T47D (cell line): Measurements from ENCODE around the gene PXN.
"Not testable (repeated sequence)": the region's sequence is repeated elsewhere in the genome, so short reads cannot be mapped to it uniquely, and the experiment has no call there.

Experiments
- DNase-seq, 2 experiments: peaks; one replicate each; pipeline versions ENCODE4 v3.0.0 to v3.0.0-alpha.2; 2011 to 2012; ENCODE audit warnings: low read depth in 1 of 2, low spot score in 1 of 2
- JUND ChIP-seq: IDR thresholded peaks from 2 replicates; pipeline ENCODE4 v1.6.1; 2012; ENCODE audit warnings: low read depth
- in situ Hi-C: cut with HindIII; loops from 2 replicates; pipeline ENCODE4 v1.10.0; 2016; ENCODE audit warnings: low sequenced_read_pairs, low pct_unique_long_range_greater_than_20kb

Gene PXN

GRCh38 chr12:120259418-120260202 is 5.9 kb downstream of the PXN start:
- no peak for TF ChIP-seq JUND
- no peak for DNase-seq
- in situ Hi-C loops, result no loop called here

- DNase-seq, result no peak
- no peak for TF ChIP-seq JUND
- in situ Hi-C loops, result no loop called here
Measured at GRCh38 chr12:120258323-120258896, 7.1 kb downstream of the PXN start.

- peak; percentile 71 to 77 for DNase-seq
- in situ Hi-C loops, result no loop called here
- no peak for TF ChIP-seq JUND
Measured at GRCh38 chr12:120257041-120257821, 8.3 kb downstream of the PXN start.

- in situ Hi-C loops, result no loop called here
- TF ChIP-seq JUND, result no peak
- no peak for DNase-seq
Measured at GRCh38 chr12:120254809-120255208, 10.7 kb downstream of the PXN start.

- in situ Hi-C loops, DNase-seq: not testable (repeated sequence)
Measured at GRCh38 chr12:120253313-120253712, 12.2 kb downstream of the PXN start.

GRCh38 chr12:120252071-120252906 is 13.2 kb downstream of the PXN start:
- in situ Hi-C loops, result no loop called here
- no peak for TF ChIP-seq JUND
- no peak for DNase-seq

DNA sequence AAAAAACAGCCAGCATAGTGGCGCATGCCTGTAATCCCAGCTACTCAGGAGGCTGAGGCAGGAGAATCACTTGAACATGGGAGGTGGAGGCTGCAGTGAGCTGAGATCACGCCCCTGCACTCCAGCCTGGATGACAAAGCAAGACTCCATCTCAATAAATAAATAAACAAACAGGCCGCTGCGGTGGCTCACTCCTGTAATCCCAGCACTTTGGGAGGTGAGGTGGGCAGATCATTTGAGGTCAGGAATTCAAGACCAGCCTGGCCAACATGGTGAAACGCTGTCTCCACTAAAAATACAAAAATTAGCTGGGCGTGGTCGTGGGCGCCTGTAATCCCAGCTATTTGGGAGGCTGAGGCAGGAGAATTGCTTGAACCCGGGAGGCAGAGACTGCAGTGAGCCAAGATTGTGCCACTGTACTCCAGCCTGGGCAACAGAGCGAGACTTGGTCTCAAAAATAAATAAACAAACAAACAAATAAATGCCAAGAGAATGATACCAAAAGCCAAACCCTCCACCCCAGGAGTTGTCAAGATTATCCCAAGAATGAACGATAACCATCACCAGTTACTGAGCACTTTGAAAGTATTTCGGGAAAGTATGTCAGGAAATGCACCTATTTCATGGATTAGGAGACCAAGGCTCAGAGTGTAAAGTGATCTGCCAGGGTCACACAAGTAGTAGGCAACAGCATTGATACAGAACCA is 14.0 kb downstream of the PXN start:
- DNase-seq, in situ Hi-C loops: not testable (repeated sequence)

- in situ Hi-C loops, result no loop called here
- DNase-seq, result no peak
Measured at GRCh38 chr12:120249875-120250795, 15.4 kb downstream of the PXN start.

DNA sequence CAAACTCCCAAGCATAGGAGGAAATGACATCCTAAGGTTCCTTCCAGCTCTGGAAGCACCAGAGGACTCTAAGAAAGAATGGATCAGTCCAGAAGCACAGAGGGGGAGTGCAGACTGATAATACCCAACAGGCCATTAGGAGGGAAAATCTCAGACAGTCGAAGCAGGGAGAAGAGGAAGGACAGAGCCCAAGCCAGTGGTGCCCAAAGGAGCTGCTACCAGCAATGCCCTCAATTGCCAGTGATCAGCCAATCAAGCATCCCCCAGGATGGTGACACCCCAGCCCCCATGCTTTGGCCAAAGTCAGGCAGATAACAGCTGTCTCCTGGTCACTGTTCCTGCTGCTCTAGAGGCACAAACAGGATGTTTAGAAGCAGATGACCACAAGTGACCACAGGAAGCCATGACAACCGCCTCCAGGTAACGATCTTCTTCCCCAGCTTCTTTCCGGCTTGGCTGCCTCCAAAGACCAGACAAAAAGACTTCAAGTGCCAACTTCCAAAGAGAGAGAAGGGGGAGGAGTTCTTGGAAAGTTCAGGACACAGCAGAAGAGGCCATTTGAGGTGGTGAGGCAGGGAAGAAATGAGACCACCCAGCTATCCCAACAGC is 16.2 kb downstream of the PXN start:
- in situ Hi-C loops, result no loop called here
- no peak for TF ChIP-seq JUND
- no peak for DNase-seq

More at GRCh38 chr12:120249875-120250795, 15.4 kb downstream of the PXN start:
- no peak for TF ChIP-seq JUND

- TF ChIP-seq JUND, result no peak
- in situ Hi-C loops, result no loop called here
- no peak for DNase-seq
Measured at GRCh38 chr12:120247621-120248030, 17.9 kb downstream of the PXN start.

DNA sequence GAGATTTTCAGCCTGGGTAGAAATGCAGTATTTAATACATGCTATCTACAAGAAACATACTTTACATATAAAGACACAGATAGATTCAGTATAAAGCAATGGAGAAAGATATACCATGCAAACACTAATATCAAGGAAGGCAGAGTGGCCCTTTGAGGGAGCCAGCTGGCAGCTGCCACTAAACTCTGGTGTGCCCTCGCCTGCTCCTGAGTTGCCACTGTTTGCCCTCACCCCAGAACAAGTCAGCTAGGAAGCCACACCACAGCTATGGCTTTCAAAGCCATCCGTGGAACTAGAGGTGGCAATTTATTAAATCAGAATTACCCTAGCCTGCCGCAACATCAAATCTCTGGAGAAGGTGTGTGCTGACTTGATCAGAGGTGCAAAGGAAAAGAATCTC is 18.3 kb downstream of the PXN start:
- no peak for DNase-seq
- no peak for TF ChIP-seq JUND
- in situ Hi-C loops, result no loop called here

DNA sequence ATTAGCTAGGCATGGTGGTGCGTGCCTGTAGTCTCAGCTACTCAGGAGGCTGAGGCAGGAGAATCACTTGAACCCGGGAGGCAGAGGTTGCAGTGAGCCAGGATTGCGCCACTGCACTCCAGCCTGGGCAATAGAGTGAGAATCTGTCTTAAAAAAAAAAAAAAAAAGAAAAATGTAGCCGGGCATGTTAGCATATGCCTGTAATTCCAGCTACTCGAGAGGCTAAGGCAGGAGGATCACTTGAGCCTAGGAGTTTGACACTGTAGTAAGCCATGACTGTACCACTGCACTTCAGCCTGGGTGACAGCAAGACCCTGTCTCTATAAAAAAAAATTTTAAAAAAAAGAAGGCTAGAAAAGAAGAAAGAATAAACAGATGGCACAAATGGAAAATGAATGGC is 18.8 kb downstream of the PXN start:
- in situ Hi-C loops, result not testable (repeated sequence)

More for the DNA sequence above, 18.8 kb downstream of the PXN start:
- not testable (repeated sequence) for DNase-seq
